Nephron progenitor cell (in vitro differentiated cells): ENCODE results near the gene COL13A1.

ENCODE experiments used
- DNase-seq: peaks from one replicate; pipeline ENCODE4 v3.0.0; 2021
- H3K27ac Mint-ChIP-seq: 2 replicates; pipeline ENCODE4 v1.8.0; 2021; ENCODE audit warnings: mild to moderate bottlenecking, moderate library complexity, mixed read lengths
- H3K27me3 Mint-ChIP-seq: 2 replicates; pipeline ENCODE4 v1.8.0; 2021; ENCODE audit warnings: mild to moderate bottlenecking, low read depth, mixed read lengths; ENCODE audit not compliant: poor library complexity
- H3K36me3 Mint-ChIP-seq: 2 replicates; pipeline ENCODE4 v1.8.0; 2021; ENCODE audit warnings: low read depth, mixed read lengths
- H3K4me1 Mint-ChIP-seq: 2 replicates; pipeline ENCODE4 v1.8.0; 2021; ENCODE audit warnings: mixed read lengths
- H3K4me3 Mint-ChIP-seq: 2 replicates; pipeline ENCODE4 v1.8.0; 2021; ENCODE audit warnings: mild to moderate bottlenecking, moderate library complexity, mixed read lengths
- H3K9me3 Mint-ChIP-seq: 2 replicates; pipeline ENCODE4 v1.8.0; 2021; ENCODE audit warnings: mild to moderate bottlenecking, moderate library complexity, mixed read lengths
- CTCF ChIP-seq: fragments of 200-600 bp; sonication (generic); IDR thresholded peaks from 2 replicates; pipeline ENCODE4 v1.5.0; 2021; ENCODE audit warnings: antibody characterized with exemption

The COL13A1 gene

GRCh38 chr10:69888882-69889584, 87.3 kb downstream of the COL13A1 start:
- DNase-seq, result no peak
- Mint-ChIP-seq H3K27me3 (peaks cover 17% of the 10 kb centered on the region), H3K27ac (no peak overlapping the region), H3K4me1 (peaks cover 32% of the 10 kb centered on the region), H3K4me3 (no peak overlapping the region), H3K36me3 (no peaks in the 10 kb centered on the region), H3K9me3 (no peaks in the 10 kb centered on the region)
- no peak for TF ChIP-seq CTCF

GRCh38 chr10:69890065-69890847, 88.5 kb downstream of the COL13A1 start:
- TF ChIP-seq CTCF, result no peak
- no peaks in the 10 kb centered on the region for H3K36me3 Mint-ChIP-seq

GRCh38 chr10:69891057-69891617, 89.4 kb downstream of the COL13A1 start:
- no peaks in the 10 kb centered on the region for H3K36me3 Mint-ChIP-seq
- peaks cover 16% of the 10 kb centered on the region for H3K27me3 Mint-ChIP-seq
- no peak for DNase-seq
- H3K9me3 Mint-ChIP-seq, result no peaks in the 10 kb centered on the region
- H3K4me3 Mint-ChIP-seq, result no peak overlapping the region
- TF ChIP-seq CTCF, result no peak
- peaks cover 25% of the 10 kb centered on the region for H3K4me1 Mint-ChIP-seq
- H3K27ac Mint-ChIP-seq, result no peak overlapping the region

More at GRCh38 chr10:69890065-69890847, 88.5 kb downstream of the COL13A1 start:
- Mint-ChIP-seq H3K4me1 (peaks cover 20% of the 10 kb centered on the region), H3K27me3 (peaks cover 16% of the 10 kb centered on the region), H3K4me3 (no peak overlapping the region), H3K9me3 (no peaks in the 10 kb centered on the region), H3K27ac (no peak overlapping the region)
- DNase-seq, result no peak

- no peaks in the 10 kb centered on the region for H3K9me3 Mint-ChIP-seq
- no peak overlapping the region for H3K27ac Mint-ChIP-seq
- peaks cover 38% of the 10 kb centered on the region for H3K4me1 Mint-ChIP-seq
- no peak for TF ChIP-seq CTCF
- no peak for DNase-seq
- H3K36me3 Mint-ChIP-seq, result no peaks in the 10 kb centered on the region
- H3K4me3 Mint-ChIP-seq, result no peak overlapping the region
- H3K27me3 Mint-ChIP-seq, result peaks cover 12% of the 10 kb centered on the region
These were observed 90.7 kb downstream of the COL13A1 start for GRCh38 chr10:69892406-69892805.

- Mint-ChIP-seq H3K4me3 (no peak overlapping the region), H3K4me1 (peaks cover 42% of the 10 kb centered on the region), H3K27me3 (peaks cover 12% of the 10 kb centered on the region), H3K36me3 (no peaks in the 10 kb centered on the region), H3K9me3 (no peaks in the 10 kb centered on the region), H3K27ac (no peak overlapping the region)
- DNase-seq, result no peak
- TF ChIP-seq CTCF, result no peak
These were observed 91.1 kb downstream of the COL13A1 start for GRCh38 chr10:69892816-69893215.
